ENCODE results near the gene CCDC178. TPM values are rescaled to one million over a fixed set of nuclear protein-coding genes. Genes with fewer than 3 reads are reported as not detected.

Gene CCDC178
- total RNA-seq = not detected in 2 replicates

GRCh38 chr18:33440060-33441043, at the start of gene CCDC178:
Gene CCDC178, minus strand, starts transcription at chr18:33440721. Its CDS starts 28,633 bp downstream, at chr18:33412088.

Other genes with a start within 250 kb of the CCDC178 start
- 0.11 and 1.6 TPM in 2 replicates for gene ASXL3, start 137.5 kb upstream of the CCDC178 start, total RNA-seq